HL-60 (cell line): ENCODE results near the gene TBC1D9B.

Experiments used
- GABPA ChIP-seq: IDR thresholded peaks from 2 replicates; pipeline ENCODE4 v1.6.1; 2012; ENCODE audit warnings: low read depth
- REST ChIP-seq: IDR thresholded peaks from 2 replicates; pipeline ENCODE4 v1.6.1; 2012; ENCODE audit warnings: low read depth; ENCODE audit not compliant: insufficient replicate concordance

GRCh38 chr5:179909224-179909623, 1.5 kb upstream of the TBC1D9B start:
- TF ChIP-seq GABPA = no peak
- TF ChIP-seq REST = no peak
